Measurements from ENCODE around the gene TMEM238L. TPM values are rescaled to one million over a fixed set of nuclear protein-coding genes. Genes with fewer than 3 reads are reported as not detected.

The TMEM238L gene
- total and polyA plus RNA-seq, 2 of the 13 experiments (the other 11 are each of a cell fraction or from before 2014, with no cell fraction given) = not detected

DNA sequence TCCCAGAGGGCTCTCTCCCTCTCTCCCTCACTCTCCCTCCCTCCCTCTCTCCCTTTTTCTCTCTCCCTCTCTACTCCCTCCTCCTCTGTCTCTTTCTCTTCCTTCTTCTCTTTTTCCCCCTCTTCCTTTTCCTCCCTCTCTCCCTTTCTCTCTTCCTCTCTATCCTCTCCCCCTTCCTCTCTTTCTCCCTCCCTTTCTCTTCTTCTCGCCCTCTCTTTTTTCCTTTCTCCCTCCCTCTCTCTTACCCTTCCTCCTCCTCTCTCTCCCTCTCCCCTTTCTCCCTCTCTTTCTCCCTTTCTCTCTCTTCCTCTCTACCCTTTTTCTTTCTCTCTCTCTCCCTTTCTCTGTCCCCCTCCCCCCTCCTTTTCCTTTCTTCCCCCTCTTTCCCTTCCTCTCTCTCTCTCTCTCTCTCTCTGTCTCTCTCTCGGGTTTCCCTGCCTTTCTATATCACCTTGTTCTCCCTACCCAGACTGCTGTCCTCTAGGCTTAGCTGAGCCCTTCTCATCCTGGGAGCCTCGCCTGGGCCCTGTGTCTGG is 48.2 kb downstream of the TMEM238L start:
- no TSS peak for BruUV-seq (replicated peaks)
- FAIRE-seq (no peak), DNase-seq (ENCODE audit: low spot score) (no peak), ATAC-seq (no peak)
- no peak overlapping the region for H3K4me3 ChIP-seq (replicated peaks in 1 of 3; ENCODE audit: insufficient read depth in 1 of 3, low read depth in 2 of 3, low read length in 3 of 3)
- no peak for TF ChIP-seq FOXA1 (IDR thresholded peaks at IDR 0.05)
- no peak for TF ChIP-seq FOXA1 (CRISPR knock-in tag; IDR thresholded peaks at IDR 0.05)
- TF ChIP-seq, protein P1, sequence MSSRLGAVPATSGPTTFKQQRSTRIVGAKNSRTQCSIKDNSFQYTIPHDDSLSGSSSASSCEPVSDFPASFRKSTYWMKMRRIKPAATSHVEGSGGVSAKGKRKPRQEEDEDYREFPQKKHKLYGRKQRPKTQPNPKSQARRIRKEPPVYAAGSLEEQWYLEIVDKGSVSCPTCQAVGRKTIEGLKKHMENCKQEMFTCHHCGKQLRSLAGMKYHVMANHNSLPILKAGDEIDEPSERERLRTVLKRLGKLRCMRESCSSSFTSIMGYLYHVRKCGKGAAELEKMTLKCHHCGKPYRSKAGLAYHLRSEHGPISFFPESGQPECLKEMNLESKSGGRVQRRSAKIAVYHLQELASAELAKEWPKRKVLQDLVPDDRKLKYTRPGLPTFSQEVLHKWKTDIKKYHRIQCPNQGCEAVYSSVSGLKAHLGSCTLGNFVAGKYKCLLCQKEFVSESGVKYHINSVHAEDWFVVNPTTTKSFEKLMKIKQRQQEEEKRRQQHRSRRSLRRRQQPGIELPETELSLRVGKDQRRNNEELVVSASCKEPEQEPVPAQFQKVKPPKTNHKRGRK (CRISPR knock-in tag; IDR thresholded peaks at IDR 0.05) = peak; percentile 79; the same call in 1 of the 2 replicates
- no peak for TF ChIP-seq NR1H2 (CRISPR knock-in tag; IDR thresholded peaks at IDR 0.05; ENCODE audit: borderline replicate concordance, low read depth)
- peak; percentile 38 for TF ChIP-seq PCBP2 (optimal IDR thresholded peaks at IDR 0.05; ENCODE audit: low read depth, low read length, poor library complexity, severe bottlenecking)
- WGBS (ENCODE audit: low lambda C conversion rate) = 31% methylated on average over 3 of the region's 3 CpGs
- ChIA-PET POLR2A (no interaction called here), CTCF (ENCODE audit: low intra/inter-chr PET ratio, low total read pairs) (no interaction called here)
- H3K27me3 ChIP-seq (ENCODE audit: control insufficient read depth in 1 of 2, insufficient read depth in 2 of 2, low read length in 2 of 2) = peaks cover 0 to 3% of the 10 kb centered on the region in 2 experiments; a peak in 2 of 5 replicates
- H3K4me1 ChIP-seq (ENCODE audit: insufficient read depth, low read length) = peaks cover 37% of the 10 kb centered on the region
- no peaks in the 10 kb centered on the region for H4K20me1 ChIP-seq (ENCODE audit: insufficient read depth, low read length)
- H3K4me2 ChIP-seq (ENCODE audit: low read depth, low read length) = no peak overlapping the region
- H3K9me3 ChIP-seq (ENCODE audit: low read length) = no peaks in the 10 kb centered on the region
- no peaks in the 10 kb centered on the region for H3K79me2 ChIP-seq (ENCODE audit: insufficient read depth, low read length)
- intact Hi-C loops (cut with micrococcal nuclease; ENCODE audit: unreplicated experiment) (loop anchor here (5.0 kb wide), 1 partner anchor 92 kb away; no protein-coding TSS in a partner anchor), in situ Hi-C loops (cut with HindIII; ENCODE audit: extremely low pct_ligation_motif_present, low pct_unique_long_range_greater_than_20kb) (no loop called here)
- no peaks in the 10 kb centered on the region for H3K36me3 ChIP-seq (replicated peaks in 1 of 2; ENCODE audit: control insufficient read depth in 1 of 2, insufficient read depth in 2 of 2, low read length in 2 of 2)
- no peak overlapping the region for H3K27ac ChIP-seq (ENCODE audit: extremely low read length, insufficient read depth, low read length)
- no peak overlapping the region for H3K9ac ChIP-seq (ENCODE audit: insufficient read depth, low read depth, low read length)
- no peak overlapping the region for H2AFZ ChIP-seq (ENCODE audit: low read length)

DNA sequence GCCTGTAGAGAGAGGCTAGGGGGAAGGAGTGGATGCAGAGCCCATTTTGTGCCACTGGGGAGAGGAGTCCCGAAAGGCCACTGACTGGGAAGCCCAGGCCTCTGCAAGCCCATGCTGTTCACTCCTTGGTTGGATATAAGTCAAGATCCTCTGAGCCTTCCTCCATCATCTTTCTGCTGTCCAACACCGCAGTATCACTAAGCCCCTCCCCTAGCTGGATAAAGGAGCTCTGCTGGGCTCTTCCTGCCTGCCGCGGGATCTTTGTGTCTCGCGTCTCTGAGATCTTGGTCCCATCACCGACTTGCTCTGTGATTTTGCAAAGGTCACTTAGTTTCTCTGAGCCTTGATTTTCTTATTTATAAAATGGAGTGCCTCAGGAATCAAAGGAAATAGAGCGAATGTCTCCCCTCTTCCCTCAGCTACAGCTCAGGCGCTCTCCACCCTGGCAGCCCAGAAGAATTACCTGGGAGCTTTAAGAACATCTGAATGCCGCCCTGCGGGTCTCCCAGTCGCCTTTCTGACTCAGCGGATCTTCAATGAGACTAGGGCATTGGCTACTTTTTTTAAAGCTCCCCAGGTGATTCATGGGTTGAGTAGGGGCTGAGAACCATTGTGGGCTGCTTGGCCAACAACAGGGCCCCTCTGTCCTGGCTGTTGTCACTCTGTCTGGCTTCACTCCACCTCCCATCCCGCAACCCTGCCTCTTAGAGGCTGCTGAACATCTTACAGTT is 48.9 kb downstream of the TMEM238L start:
- 51% methylated on average over 14 of the region's 14 CpGs for WGBS (ENCODE audit: low lambda C conversion rate)
- in situ Hi-C loops (cut with HindIII; ENCODE audit: extremely low pct_ligation_motif_present, low pct_unique_long_range_greater_than_20kb) = no loop called here
- Histone ChIP-seq H3K27me3 (ENCODE audit: control insufficient read depth in 1 of 2, insufficient read depth in 2 of 2, low read length in 2 of 2) (peaks cover 2 to 3% of the 10 kb centered on the region in 2 experiments; a peak in 2 of 5 replicates), H3K9ac (ENCODE audit: insufficient read depth, low read depth, low read length) (no peak overlapping the region), H3K4me1 (ENCODE audit: insufficient read depth, low read length) (peaks cover 37% of the 10 kb centered on the region), H3K36me3 (replicated peaks in 1 of 2; ENCODE audit: control insufficient read depth in 1 of 2, insufficient read depth in 2 of 2, low read length in 2 of 2) (no peaks in the 10 kb centered on the region), H3K27ac (ENCODE audit: extremely low read length, insufficient read depth, low read length) (no peak overlapping the region), H3K4me3 (replicated peaks in 1 of 3; ENCODE audit: insufficient read depth in 1 of 3, low read depth in 2 of 3, low read length in 3 of 3) (no peak overlapping the region), H3K4me2 (ENCODE audit: low read depth, low read length) (no peak overlapping the region), H3K79me2 (ENCODE audit: insufficient read depth, low read length) (no peaks in the 10 kb centered on the region), H2AFZ (ENCODE audit: low read length) (no peak overlapping the region), H4K20me1 (ENCODE audit: insufficient read depth, low read length) (no peaks in the 10 kb centered on the region), H3K9me3 (ENCODE audit: low read length) (no peaks in the 10 kb centered on the region)
- DNase-seq (ENCODE audit: low spot score) (no peak), FAIRE-seq (no peak), ATAC-seq (no peak)
- no TSS peak for BruUV-seq (replicated peaks)
- ChIA-PET POLR2A (no interaction called here), CTCF (ENCODE audit: low intra/inter-chr PET ratio, low total read pairs) (no interaction called here)
- intact Hi-C loops (cut with micrococcal nuclease; ENCODE audit: unreplicated experiment) = loop anchor here (5.0 kb wide), 1 partner anchor 92 kb away; no protein-coding TSS in a partner anchor
- TF ChIP-seq RAD21 (CRISPR knock-in tag; IDR thresholded peaks at IDR 0.05) (no peak), SAFB2 (CRISPR knock-in tag; IDR thresholded peaks at IDR 0.05; ENCODE audit: borderline replicate concordance, low read depth) (no peak), ZNF552 (CRISPR knock-in tag; IDR thresholded peaks at IDR 0.05; ENCODE audit: borderline replicate concordance) (no peak), ZNF282 (IDR thresholded peaks at IDR 0.05; ENCODE audit: partially characterized antibody) (no peak)
- TF ChIP-seq, protein P2, sequence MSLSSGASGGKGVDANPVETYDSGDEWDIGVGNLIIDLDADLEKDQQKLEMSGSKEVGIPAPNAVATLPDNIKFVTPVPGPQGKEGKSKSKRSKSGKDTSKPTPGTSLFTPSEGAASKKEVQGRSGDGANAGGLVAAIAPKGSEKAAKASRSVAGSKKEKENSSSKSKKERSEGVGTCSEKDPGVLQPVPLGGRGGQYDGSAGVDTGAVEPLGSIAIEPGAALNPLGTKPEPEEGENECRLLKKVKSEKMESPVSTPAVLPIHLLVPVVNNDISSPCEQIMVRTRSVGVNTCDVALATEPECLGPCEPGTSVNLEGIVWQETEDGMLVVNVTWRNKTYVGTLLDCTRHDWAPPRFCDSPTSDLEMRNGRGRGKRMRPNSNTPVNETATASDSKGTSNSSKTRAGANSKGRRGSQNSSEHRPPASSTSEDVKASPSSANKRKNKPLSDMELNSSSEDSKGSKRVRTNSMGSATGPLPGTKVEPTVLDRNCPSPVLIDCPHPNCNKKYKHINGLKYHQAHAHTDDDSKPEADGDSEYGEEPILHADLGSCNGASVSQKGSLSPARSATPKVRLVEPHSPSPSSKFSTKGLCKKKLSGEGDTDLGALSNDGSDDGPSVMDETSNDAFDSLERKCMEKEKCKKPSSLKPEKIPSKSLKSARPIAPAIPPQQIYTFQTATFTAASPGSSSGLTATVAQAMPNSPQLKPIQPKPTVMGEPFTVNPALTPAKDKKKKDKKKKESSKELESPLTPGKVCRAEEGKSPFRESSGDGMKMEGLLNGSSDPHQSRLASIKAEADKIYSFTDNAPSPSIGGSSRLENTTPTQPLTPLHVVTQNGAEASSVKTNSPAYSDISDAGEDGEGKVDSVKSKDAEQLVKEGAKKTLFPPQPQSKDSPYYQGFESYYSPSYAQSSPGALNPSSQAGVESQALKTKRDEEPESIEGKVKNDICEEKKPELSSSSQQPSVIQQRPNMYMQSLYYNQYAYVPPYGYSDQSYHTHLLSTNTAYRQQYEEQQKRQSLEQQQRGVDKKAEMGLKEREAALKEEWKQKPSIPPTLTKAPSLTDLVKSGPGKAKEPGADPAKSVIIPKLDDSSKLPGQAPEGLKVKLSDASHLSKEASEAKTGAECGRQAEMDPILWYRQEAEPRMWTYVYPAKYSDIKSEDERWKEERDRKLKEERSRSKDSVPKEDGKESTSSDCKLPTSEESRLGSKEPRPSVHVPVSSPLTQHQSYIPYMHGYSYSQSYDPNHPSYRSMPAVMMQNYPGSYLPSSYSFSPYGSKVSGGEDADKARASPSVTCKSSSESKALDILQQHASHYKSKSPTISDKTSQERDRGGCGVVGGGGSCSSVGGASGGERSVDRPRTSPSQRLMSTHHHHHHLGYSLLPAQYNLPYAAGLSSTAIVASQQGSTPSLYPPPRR (CRISPR knock-in tag; IDR thresholded peaks at IDR 0.05; ENCODE audit: borderline replicate concordance) = no peak
